HG03103 (cell line): Measurements from ENCODE around the gene GP1BB.

Source experiments
- ATAC-seq: cut with Tn5 transposase; IDR thresholded peaks from one replicate; pipeline ENCODE4 v1.9.1; 2021; ENCODE audit warnings: low read depth; ENCODE audit not compliant: unreplicated experiment

GP1BB gene

DNA sequence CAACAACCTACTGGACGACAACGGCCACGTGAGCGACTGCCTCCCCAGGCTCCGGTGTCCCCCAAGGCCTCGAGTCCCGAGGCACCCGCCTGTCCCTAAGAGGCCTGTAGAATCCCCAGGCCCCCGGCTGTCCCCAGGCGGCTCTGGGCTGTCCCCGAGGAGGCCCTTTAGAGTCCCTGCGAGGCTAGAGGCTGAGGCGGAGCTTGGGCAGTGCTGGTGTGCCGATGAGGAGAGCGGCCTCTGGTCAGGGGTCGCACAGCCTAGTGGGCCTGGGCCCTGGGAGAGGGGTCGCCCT is 40.9 kb downstream of the GP1BB start:
- no peak for ATAC-seq

- ATAC-seq, result no peak
These were observed 41.5 kb downstream of the GP1BB start for GRCh38 chr22:19764636-19765476.

DNA sequence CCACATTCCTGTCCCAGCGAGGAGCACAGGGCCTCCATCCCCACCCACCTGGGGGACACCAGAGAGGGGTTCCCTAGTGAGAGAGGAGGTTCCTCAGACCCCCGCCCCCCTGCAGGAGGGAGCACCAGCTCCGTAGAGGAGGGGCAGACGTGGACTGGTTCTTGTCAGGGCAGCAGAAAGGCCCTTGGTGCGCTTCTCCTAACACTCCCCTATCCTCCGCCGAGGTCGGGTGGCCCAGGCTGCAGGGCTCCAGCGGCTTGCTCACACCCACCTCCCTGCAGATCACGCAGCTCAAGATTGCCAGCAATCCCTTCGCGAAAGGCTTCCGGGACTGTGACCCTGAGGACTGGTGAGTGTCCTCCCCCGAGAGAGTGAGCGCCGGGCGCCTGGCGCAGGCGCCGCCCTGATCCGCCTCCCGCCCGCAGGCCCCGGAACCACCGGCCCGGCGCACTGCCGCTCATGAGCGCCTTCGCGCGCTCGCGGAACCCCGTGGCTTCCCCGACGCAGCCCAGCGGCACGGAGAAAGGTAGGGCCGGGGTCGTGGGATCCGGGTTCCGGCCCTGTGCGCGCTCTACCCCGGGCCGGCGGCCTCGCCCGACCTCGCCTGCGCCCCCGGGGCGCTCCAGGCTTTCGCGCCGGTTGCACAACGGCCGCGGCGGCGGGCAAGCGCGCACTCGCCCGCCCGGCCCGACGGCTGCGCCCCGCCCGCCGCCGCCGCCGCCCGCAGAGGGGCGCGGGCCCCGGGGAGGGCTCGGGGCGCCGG is 42.3 kb downstream of the GP1BB start:
- ATAC-seq, result no peak

DNA sequence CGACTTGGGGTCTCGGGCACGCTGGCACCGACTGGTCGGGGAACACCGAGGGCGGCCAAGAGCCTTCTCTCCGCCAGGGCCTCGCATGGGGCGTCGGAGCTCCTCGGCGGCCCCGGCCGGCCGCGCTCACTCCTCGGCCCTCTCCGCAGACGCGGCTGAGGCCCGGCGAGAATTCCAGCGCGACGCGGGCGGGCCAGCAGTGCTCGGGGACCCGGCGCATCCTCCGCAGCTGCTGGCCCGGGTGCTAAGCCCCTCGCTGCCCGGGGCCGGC is 42.8 kb downstream of the GP1BB start:
- ATAC-seq, result no peak

DNA sequence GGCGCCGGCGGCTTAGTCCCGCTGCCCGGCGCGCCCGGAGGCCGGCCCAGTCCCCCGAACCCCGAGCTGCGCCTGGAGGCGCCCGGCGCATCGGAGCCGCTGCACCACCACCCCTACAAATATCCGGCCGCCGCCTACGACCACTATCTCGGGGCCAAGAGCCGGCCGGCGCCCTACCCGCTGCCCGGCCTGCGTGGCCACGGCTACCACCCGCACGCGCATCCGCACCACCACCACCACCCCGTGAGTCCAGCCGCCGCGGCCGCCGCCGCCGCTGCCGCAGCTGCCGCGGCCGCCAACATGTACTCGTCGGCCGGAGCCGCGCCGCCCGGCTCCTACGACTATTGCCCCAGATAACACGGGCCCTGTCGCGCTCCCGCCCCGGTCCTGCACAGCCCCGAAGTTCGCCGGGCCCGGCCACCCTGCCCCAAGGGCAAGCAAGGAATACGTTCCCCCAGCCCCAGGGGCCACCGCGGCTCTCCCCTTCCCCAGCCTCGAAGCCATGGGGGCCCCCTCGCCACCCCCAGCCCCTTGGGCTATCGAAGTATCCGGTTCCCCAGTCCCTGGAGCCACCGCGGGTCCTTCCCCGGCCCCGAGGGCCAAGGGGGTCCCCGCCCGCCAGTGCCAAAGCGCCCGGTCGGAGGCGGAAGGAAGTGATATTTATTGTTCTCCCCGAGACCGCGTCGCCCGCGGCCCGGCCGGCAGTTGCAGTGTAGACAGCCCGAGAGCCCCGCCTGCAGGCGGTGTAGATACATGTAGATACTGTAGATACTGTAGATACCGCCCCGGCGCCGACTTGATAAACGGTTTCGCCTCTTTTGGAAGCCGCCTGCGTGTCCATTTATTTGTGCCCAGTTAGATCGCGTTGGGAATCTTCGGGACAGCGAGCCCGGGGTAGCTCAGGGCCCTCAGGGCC is 43.4 kb downstream of the GP1BB start:
- ATAC-seq, result no peak

DNA sequence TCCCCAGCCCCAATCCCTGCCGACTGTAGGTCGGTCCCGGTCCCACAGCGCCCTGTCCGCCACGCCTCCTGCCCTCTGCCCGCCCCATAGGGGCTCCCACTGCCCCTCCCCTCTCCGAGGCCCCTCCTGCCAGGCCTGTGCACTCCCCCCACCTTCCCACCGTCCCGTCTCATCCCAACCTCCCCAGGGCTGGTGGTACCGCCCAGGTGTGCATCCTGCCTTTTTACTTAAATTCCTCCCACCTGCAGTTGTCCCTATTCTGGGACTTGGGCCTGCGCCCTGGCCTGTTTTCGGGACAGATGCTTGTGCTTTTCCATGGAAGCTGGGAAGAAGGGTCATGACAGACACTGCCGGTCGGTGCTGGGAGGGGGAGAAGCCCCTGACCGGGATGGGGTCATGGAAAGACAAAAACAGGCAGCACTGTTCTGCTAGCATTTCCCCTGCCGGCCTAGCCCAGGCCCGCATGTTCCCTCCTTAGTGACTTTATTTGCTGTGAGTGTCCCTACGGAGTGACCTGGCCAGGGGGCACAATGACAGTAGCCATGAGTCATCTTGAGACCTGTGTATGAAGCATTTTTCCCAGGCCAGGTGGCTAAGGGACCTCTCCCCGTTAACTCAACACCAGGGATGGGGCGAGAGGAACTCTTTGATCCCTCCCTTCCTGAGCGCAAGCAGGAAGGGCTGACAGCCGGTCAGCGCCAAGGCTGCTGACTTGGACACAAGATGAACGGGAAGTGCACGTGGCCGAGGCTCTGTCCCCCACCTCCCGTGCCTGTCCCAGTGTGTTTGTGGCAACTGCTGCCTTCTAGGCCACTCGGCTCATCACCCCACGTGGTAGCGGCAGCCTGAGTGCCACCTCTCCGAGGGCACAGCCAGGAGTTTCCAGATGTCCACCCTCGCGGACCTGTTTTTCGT is 44.3 kb downstream of the GP1BB start:
- ATAC-seq, result no peak

GRCh38 chr22:19769393-19769715 is 46.0 kb downstream of the GP1BB start:
- ATAC-seq, result no peak

- no peak for ATAC-seq
These were observed 47.2 kb downstream of the GP1BB start for GRCh38 chr22:19770349-19771220.

DNA sequence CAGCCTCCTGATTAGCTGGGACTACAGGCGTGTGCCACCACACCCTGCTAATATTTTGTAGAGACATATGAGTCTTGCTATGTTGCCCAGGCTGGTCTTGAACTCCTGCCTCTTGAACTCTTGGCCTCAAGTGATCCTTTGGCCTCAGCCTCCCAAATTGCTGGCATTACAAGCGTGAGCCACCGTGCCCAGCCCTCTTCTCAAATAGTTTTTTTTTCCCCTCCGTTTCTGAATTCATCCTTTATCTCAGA is 49.0 kb downstream of the GP1BB start:
- ATAC-seq, result no peak

DNA sequence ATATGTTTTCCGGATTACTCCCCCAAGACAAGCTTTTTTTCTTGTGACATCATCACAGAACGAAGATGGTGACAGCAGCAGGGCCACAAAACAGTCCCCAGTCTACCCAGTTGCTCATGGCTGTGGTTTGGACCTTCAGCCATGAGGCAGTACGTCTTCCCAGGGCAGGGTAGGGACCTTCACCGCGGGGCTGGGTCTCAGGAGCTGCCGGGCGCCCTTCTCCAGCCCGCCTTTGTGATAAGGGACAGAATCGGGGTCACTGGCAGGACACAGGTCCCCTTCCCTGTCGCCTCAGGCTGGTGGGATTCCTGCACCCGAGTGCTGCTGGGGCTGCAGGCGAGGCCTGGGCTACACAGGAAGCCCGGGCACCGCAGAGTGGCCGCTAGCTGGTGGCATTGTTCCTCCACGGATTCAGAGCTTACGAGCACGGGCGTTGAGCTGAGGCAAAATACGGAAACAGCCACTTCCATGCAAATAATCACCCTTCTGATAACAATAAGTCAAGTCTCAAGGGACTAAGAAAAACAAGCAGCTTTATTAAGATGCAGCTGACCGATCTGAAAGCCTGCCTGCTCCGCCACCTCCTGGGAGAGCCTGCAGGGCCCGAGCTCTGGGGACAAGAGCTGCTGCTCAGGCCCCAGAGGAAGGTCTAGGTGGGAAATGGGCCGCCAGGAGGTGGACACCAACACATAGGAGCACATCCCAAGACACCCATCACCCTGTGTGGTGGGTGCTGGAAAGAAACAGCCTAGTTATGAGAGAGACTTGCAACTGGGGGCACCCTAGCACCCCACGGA is 49.5 kb downstream of the GP1BB start:
- ATAC-seq, result peak; percentile 59

GRCh38 chr22:19773470-19774040 is 50.2 kb downstream of the GP1BB start:
- ATAC-seq, result no peak
